Measurements from ENCODE around the gene S100A8.
"Not testable (repeated sequence)": the region's sequence is repeated elsewhere in the genome, so short reads cannot be mapped to it uniquely, and the experiment has no call there.

Gene S100A8

GRCh38 chr1:153390938-153391710 lies at the start of gene S100A8:
TSS of gene S100A8 (minus strand) at chr1:153391073. CDS start at chr1:153390535, 538 bp downstream.
- peak; percentile 51 for DNase-seq

- no peak for DNase-seq
Observed at GRCh38 chr1:153439273-153439672, 48.4 kb upstream of the S100A8 start.

- DNase-seq = no peak
Observed at GRCh38 chr1:153438599-153438998, 47.7 kb upstream of the S100A8 start.

DNA sequence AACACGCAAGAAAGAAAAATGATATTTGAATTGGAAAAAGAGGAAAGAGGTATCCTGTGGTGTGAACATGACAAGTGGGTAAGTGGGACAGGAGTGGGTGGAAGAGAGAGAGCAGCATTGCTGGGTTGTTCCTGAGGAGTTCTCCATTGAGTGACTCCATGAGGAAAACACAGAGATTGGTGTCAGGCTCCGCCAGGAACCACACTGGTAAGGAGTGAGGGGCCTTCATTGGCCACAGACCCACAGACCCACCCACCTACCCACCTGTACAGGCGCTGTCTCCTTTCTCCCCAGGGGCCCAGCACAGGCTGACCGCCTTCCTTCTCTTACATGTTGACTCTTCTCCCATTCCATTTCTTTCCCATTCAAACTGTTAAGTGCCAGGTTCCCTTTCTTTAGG lies 46.4 kb upstream of the S100A8 start:
- no peak for DNase-seq

DNA sequence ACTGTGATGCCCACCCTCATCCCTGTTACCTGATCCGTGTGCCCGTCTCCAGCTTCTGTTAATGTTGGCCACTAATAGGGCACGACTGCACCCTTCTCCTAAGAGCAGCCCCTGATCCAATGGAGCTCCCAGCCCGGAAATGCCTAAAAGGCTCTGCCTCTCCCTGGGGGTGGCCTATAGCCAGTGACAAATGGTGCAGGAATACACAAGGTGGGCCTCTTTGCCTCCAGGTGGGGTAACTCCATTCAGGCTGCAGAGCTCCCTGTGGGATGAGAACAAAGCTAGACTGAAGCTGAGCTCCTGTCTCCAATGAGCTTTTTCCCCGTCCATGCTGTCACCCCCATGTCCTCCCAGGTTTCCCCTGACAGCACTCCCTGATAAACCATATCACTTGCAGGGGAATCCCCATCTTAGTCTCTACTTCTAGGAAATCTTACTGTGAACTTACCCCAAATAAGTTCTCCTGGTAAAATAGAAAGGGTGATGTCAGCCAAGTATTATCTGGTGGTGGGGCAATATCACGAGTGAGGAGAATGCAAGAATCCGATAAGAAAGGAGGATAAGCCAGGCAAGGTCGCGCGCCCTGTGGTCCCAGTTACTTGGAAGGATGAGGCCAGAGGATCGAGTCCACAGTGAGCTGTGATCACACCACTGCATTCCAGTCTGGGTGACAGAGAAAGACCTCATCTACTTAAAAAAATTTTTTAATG lies 44.0 kb upstream of the S100A8 start:
- DNase-seq = no peak

- DNase-seq = no peak
Observed at GRCh38 chr1:153432874-153433681, 42.2 kb upstream of the S100A8 start.

DNA sequence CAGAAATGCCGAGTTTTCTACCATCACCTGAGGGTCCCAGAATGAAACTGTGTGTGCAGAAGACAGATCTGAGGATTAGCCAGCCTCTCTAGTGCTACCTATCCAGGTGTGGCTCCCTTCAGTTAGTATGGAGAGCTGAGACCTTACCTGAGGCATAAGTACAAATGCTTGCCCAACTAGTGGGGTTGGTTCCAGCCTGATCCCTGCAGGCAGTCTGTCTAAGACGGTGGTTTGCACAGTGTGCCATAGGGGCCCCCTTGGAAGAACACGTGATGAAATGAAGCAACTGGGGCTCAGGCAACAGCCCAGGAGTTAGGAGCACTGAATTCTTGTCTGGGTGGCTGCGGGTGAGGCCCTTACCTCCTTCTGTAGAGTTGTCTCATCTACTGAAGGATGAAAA lies 41.1 kb upstream of the S100A8 start:
- no peak for DNase-seq

GRCh38 chr1:153431427-153431826 lies 40.6 kb upstream of the S100A8 start:
- no peak for DNase-seq

GRCh38 chr1:153431002-153431401 lies 40.1 kb upstream of the S100A8 start:
- DNase-seq = no peak

GRCh38 chr1:153430561-153430960 lies 39.7 kb upstream of the S100A8 start:
- DNase-seq = no peak

GRCh38 chr1:153430166-153430553 lies 39.3 kb upstream of the S100A8 start:
- no peak for DNase-seq

GRCh38 chr1:153429266-153430165 lies 38.6 kb upstream of the S100A8 start:
- DNase-seq = peak; percentile 87

GRCh38 chr1:153428791-153429190 lies 37.9 kb upstream of the S100A8 start:
- DNase-seq = peak; percentile 35

DNA sequence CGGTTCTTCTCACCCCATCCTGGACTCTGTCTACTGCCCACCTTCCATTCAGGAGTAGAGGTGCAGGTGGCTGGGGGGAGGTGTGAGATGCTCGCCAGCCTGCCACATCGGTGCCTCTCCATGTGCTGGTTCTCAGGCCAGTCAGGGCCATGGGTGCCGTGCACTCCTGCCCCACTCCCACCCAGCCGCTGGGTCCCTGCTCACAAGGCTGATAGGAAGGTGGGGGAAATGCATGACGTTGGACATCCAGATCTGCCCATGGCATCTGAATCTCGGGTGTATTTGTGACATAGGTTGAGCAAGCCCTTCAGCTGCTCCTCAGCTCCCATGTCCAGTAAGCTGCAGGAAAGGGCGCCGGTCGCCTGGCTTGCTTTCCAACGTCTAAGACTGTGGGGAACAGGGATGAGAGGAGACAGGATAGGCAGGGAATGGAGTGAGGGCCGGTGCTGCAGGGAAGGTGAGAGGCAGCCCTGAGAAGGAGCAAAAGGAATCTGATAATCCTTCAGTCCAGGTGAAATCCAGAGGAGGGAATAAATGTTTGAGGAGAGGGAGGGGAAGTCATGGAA lies 37.3 kb upstream of the S100A8 start:
- no peak for DNase-seq

- DNase-seq = no peak
Observed at GRCh38 chr1:153426809-153427208, 35.9 kb upstream of the S100A8 start.

- DNase-seq = no peak
Observed at GRCh38 chr1:153422450-153423068, 31.7 kb upstream of the S100A8 start.

GRCh38 chr1:153420306-153420705 lies 29.4 kb upstream of the S100A8 start:
- DNase-seq = no peak

- DNase-seq = not testable (repeated sequence)
Observed at GRCh38 chr1:153419436-153419793, 28.5 kb upstream of the S100A8 start.

DNA sequence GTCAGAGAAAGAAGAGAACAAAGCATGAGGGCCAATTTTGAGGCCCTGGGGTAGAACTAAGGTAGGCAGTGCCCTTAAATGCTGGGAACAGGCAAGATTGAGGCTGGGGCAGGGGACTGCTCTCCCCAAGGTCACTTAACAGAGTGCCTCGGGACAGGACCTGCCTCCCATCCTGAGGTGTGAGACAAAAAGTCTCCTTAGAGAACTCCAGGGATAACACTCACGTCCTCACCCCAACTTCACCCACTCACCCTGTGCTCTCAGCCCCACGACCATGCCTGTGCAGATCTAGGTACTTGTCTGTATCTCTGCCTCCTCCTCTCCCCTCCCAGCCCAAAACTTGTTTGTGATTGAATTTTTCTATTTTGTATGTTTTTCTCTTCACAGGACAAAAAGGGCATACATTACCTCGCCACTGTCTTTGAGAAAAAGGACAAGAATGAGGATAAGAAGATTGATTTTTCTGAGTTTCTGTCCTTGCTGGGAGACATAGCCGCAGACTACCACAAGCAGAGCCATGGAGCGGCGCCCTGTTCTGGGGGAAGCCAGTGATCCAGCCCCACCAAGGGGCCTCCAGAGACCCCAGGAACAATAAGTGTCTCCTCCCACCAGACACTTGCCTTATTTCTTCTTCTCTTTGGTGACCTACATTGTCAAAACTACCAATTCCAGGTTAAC lies 28.0 kb upstream of the S100A8 start:
- DNase-seq = not testable (repeated sequence)

DNA sequence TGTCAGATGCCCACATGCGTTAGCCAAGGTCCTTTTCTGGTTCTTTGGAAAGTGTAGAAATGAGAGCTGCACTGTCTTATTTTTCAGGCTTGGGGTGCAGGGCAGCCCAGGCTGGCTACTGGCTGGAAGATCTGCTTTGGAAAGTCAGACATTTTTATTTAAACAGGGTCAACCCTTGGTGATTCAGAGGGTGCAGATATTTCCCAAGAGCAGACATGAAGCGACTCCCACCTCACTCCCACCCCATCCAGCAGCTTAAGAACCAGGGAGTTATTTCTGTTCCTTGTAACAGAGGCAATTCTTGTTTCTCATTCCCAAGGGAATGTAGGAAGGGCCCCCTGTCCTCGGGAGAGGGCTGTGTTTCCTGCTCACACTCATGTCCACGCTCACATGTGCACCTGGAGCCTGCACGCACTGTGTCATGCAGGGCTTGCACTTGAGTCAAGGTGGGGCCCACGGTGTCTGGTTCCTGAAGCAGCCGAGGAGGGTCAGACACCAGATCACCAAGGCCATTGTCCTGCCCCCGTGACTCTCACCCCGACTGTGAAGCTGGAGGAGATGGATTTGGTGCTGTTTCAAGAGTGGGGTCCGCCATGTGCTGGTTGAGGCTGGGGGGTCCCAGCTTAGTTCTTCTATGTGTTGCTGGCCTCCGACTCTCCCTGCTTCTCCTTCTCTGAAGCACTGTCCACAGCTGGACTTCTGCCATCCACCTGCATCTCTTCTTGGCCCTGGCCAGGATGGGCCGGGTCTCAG lies 26.4 kb upstream of the S100A8 start:
- no peak for DNase-seq

Measured in NCI-H1694 treated with DMSO at 0.1 percent for 48 hours (cell line).